Omental fat pad (tissue), 4 donors: Measurements from ENCODE around the gene GPR160. TPM values are rescaled to one million over a fixed set of nuclear protein-coding genes. Genes with fewer than 3 reads are reported as not detected.
"Not testable (repeated sequence)": the region's sequence is repeated elsewhere in the genome, so short reads cannot be mapped to it uniquely, and the experiment has no call there.

ENCODE experiments used
- ATAC-seq: fragments of 150-250 bp; one replicate; pipeline ENCODE4 v1.9.1; 2016; ENCODE audit warnings: mild to moderate bottlenecking, moderate library complexity; ENCODE audit not compliant: low FRiP score
- DNase-seq: peaks from one replicate; pipeline ENCODE4 v3.0.0-alpha.2; 2019; ENCODE audit warnings: low spot score
- total RNA-seq, 4 donors: library from RNA; depleted of rRNA; stranded (reverse); fragments of >200 nt; gene quantifications; one replicate each; pipeline ENCODE4 v1.1.0, GENCODE V29; 2016
- TF ChIP-seq, protein P1 (sequence below), 3 donors: fragments of 450-650 bp; IDR thresholded peaks; one replicate each; pipeline ENCODE4 v1.5.1; 2016 to 2017; ENCODE audit warnings: antibody characterized with exemption in 3 of 3, mild to moderate bottlenecking in 3 of 3, moderate library complexity in 2 of 3

The GPR160 gene
- total RNA-seq, 4 donors from 2014 or later, result 1.4 to 27.7 (median 9.4) TPM

- no peak for ATAC-seq
- TF ChIP-seq, protein P1, sequence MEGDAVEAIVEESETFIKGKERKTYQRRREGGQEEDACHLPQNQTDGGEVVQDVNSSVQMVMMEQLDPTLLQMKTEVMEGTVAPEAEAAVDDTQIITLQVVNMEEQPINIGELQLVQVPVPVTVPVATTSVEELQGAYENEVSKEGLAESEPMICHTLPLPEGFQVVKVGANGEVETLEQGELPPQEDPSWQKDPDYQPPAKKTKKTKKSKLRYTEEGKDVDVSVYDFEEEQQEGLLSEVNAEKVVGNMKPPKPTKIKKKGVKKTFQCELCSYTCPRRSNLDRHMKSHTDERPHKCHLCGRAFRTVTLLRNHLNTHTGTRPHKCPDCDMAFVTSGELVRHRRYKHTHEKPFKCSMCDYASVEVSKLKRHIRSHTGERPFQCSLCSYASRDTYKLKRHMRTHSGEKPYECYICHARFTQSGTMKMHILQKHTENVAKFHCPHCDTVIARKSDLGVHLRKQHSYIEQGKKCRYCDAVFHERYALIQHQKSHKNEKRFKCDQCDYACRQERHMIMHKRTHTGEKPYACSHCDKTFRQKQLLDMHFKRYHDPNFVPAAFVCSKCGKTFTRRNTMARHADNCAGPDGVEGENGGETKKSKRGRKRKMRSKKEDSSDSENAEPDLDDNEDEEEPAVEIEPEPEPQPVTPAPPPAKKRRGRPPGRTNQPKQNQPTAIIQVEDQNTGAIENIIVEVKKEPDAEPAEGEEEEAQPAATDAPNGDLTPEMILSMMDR (IDR thresholded peaks at IDR 0.05), result no peak
Measured at GRCh38 chr3:170102431-170102830, 64.6 kb downstream of the GPR160 start.

DNA sequence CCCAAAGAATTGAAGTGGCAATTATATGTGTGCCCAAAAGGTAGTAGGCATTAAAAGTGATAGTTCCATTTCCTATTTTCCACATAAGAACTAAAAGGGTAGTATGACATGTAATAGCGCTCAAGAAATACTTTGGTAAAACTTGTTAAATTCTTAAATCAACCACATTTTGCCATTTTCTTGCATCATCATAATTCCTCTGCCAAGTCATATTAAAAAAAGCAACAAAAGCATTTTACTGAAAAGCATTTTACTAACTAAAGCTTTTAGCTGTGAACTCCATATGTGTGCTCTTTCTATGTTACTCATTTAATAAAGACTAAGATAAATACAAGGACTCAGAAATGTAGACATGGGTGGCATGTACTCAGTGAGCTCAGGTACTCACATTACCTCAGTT lies 70.1 kb downstream of the GPR160 start:
- TF ChIP-seq, protein P1 (IDR thresholded peaks at IDR 0.05), result no peak
- DNase-seq (no peak), ATAC-seq (no peak)

More at GRCh38 chr3:170102431-170102830, 64.6 kb downstream of the GPR160 start:
- DNase-seq, result no peak

- no peak for ATAC-seq
- DNase-seq, result no peak
- TF ChIP-seq, protein P1 (IDR thresholded peaks at IDR 0.05), result no peak
Measured at GRCh38 chr3:170108955-170109354, 71.2 kb downstream of the GPR160 start.

DNA sequence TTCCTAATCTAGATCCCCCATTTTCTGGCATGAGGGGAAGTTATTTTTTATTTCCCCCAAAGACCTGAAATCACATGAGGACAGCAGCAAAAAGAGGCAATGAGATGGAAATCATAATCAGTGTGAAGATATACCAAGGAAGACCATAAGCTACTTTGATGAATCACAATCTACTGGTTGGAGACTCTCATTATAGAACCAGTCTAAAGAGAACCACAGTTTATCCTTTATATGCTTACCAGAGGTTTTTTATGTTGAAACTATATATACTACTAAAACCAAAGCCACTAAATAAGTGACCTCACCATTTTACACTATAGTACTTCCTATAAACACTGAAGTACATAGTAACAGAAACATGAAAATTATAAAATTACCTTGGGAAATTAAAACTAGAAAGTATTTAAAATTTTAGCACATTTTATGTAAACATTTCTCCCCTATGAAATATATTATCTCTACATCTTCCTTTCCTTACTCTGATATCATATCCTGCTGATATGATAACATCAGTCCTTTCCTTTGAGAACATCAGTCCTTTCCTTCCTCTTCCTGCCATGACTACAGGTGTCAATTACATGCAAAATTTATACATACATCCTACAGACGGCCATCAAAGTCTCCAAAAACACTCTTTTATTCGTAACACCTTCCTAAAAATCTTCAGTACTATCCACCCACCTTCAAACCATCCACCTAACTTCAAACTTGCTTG lies 71.9 kb downstream of the GPR160 start:
- TF ChIP-seq, protein P1 (IDR thresholded peaks at IDR 0.05), result no peak
- DNase-seq (no peak), ATAC-seq (no peak)

DNA sequence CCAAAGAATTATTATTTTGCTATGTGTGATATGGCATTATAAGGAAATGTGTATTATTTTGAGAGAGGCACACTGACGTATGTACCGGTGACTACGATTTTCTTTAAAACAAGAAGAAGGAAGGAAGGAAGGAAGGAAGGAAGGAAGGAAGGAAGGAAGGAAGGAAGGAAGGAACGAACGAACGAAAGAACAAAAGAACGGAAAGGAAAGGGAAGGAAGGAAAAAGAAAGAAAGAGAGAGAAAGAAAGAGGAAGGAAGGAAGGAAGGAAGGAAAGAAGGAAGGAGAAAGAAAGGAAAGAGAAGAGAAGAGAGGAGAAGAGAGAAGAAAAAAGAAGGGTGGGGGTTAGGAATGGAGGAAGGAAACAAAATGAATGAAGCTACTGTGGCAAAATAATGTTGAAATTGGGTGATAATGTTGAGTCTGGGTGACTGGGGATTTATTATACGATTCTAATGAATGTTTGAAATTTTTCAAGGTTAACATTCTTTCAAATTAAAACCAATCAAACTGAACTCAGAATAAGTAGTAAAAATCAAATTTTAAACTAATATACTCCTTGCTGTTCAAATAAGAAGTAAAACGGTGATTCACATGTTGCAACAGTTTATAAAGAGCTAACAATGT lies 73.5 kb downstream of the GPR160 start:
- no peak for ATAC-seq
- DNase-seq, result no peak
- TF ChIP-seq, protein P1 (IDR thresholded peaks at IDR 0.05), result no peak

GRCh38 chr3:170114165-170114564 lies 76.4 kb downstream of the GPR160 start:
- not testable (repeated sequence) for ATAC-seq

GRCh38 chr3:170117134-170117533 lies 79.3 kb downstream of the GPR160 start:
- TF ChIP-seq, protein P1 (IDR thresholded peaks at IDR 0.05), result no peak
- no peak for ATAC-seq
- no peak for DNase-seq

More at GRCh38 chr3:170114165-170114564, 76.4 kb downstream of the GPR160 start:
- DNase-seq, result not testable (repeated sequence)
